Cerebellar nuclear complex (tissue), 1 donor: ENCODE measurements around the gene ZSCAN5B.
"Not testable (repeated sequence)": the region's sequence is repeated elsewhere in the genome, so short reads cannot be mapped to it uniquely, and the experiment has no call there.

Source experiments
- DNase-seq, 2 experiments: peaks; one replicate each; lab custom pipeline; 2025; lab: John Stamatoyannopoulos, UW

The ZSCAN5B gene

GRCh38 chr19:56197646-56198045 lies at the start of gene ZSCAN5B:
Gene ZSCAN5B, minus strand, starts transcription at chr19:56197783. Its CDS starts 4,731 bp downstream, at chr19:56193052.
- not testable (repeated sequence) for DNase-seq

DNA sequence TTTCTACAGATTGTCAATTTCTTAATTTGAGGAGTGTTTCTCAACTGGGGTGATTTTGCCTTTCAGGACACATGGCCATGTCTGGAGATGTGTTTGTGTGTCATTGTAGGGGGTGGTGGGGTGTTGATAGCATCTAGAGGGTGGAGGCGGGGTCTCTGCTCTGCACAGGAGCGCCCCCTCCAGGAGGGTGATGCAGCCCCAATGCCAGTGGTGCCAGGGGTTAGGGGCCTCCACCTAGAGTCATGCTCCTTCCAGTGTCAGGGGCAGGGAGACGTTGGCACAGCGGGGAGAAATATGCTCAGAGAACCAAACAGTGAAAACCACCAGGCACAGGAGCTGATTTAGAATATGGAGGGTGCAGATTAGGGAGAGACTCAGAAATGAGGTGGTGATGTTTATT lies 48.2 kb upstream of the ZSCAN5B start:
- DNase-seq, result not testable (repeated sequence)

DNA sequence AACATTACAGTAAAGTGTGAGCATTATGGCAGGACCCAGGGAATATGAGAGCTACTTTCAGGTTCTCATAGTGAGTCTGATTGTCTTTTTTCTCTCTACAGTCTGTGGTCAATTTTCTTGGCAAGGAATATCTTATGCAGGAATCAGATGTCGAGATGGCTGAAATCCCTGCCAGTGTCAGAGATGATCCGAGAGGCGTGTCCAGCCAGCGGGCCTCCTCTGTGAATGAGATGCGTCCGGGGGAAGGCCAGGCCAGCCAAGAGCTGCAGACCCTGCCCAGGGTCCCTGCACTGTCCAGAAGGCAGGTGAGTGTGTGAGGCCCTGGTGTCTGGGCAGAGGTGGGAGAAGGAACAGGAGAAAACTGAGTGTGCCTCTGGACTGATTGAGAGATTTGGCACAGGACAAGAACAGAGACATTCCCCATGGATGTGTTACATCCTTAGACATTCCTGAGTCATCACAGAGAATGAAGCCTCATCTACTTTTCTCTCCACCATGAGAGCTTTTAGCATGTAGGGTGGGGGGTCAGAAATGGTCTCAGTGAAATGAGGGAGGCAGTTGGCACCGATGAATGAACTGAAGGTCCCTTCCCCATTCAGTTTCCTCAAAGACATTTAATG lies 47.6 kb upstream of the ZSCAN5B start:
- no peak for DNase-seq

- DNase-seq, result no peak
Observed at GRCh38 chr19:56223481-56223880, 25.9 kb upstream of the ZSCAN5B start.

DNA sequence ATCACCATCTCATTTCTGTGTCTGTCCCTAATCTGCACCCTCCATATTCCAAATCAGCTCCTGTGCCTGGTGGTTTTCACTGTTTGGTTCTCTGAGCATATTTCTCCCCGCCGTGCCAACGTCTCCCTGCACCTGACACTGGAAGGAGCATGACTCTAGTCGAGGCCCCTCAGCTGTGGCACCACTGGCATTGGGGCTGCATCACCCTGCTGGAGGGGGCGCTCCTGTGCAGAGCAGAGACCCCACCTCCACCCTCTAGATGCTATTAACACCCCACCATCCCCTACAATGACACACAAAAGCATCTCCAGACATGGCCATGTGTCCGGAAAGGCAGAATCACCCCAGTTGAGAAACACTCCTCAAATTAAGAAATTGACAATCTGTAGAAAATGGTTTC lies 25.3 kb upstream of the ZSCAN5B start:
- no peak for DNase-seq

DNA sequence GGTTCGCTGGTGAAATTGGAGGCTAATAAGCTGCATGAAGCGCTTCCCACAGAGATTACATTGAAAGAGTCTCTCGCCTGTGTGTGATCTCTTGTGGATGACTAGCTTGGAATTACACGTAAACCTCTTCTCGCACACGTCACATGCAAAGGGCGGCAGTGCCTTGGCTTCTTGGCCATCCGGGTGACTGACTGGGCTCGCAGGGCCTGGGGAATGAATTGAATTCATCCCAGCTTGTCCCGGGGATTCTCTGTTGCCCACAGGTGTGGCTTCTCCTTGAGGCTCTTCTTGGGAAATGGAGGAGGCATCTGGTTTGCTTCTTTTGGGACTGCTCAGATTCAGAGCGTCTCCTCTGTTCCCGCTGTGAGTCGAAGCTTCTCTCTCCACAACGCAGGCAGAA lies 24.3 kb upstream of the ZSCAN5B start:
- no peak for DNase-seq

DNA sequence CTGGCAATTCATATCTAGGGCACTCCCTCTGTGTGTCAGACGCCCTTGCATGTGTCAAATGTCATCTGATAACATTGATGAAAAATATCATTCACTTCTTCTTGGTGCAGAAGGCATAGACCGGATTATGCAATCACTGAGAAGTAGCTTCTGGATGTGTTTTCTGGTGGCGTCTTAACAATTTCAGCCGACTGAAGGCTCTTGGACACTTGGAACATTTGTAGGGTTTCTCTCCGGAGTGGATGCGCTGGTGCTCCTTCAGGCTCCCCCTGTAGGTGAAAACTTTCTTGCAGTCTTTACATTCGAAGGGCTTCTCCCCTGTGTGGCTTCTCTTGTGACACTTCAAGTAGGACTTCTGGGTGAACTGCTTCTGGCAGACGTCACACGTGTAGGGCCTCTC lies 23.9 kb upstream of the ZSCAN5B start:
- not testable (repeated sequence) for DNase-seq

- no peak for DNase-seq
Observed at GRCh38 chr19:56218961-56219360, 21.4 kb upstream of the ZSCAN5B start.

DNA sequence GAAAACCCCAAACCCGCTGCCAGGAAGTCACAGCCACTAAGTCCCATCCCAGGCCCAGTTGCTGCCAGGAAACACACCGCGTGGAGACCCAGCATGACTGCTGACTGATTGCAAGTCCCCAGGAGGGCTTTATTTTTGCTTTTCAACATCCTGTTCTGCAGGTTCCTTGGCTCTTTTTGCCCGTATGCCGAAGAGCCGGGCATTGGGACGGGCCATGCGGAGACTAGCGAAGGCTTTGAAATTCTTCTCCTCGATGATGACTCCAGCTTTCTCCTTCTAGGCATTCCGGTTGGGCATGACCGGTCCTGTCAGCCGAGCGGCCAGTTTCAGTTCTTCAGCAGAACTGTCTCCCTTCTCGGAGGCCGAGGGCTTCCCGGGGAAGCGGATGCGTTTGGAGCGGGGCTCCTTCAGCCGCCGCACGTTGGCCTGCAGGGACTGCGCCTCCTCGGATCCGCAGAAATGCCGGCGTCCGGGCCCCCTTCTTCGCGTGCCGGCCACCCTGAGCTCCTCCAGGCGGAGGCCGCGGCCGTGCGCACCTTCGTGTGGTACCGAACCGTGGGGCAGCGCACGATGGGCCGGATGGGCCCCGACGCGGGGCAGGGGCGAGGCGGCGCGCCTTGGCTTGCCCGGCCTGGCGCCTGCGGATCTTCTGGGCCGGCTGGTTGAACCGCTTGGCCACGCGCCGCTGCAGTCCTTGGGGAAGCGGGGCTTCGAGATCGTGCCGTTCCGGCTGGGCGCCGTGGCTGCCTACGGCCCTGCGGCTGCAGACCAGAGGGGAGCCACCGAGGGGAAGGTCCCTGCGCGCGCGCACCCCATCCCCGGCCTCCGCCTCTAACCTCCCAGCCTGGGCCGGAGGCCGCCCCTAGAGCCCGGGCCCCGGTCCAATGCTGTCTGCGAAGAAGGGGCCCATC lies 19.7 kb upstream of the ZSCAN5B start:
- no peak for DNase-seq

DNA sequence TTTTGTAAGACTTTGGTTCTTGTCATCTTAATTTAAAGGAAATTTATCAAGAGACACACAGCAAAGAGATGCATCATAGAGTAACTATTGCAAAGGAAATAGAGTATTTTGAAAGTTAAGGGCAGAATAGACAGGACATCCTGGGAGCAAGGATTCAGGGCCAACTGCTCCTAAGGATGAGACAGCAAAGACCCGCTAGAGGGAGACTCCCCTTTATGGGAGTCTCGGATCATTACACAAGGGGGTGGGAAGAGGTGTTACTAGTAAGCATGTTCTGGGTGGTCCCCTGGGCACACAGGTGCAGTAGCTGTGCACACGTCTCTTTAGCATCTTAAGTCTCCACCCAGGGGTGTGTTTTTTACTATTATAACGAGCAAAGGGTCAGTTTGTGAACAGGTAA lies 14.1 kb upstream of the ZSCAN5B start:
- no peak for DNase-seq

DNA sequence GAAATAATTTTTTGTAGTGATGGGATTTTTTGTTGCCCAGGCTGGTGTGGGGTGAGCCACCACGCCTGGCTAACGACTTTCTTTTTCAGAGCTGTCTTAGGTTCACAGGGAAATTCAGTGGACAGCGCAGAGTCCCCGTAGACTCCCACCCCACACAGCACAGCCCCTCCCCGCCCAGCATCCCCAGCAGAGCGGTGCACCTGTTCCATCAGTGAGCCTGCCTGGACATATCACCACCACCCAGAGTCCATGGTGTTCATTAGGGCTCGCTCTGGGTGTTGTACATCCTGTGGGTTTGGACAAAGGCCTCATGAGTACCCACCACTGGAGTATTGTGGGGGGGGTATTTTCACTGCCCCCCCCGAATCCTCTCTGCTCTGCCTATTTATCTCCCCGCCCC lies 12.5 kb upstream of the ZSCAN5B start:
- DNase-seq, result not testable (repeated sequence)

- DNase-seq, result no peak
Observed at GRCh38 chr19:56209091-56209490, 11.5 kb upstream of the ZSCAN5B start.

DNA sequence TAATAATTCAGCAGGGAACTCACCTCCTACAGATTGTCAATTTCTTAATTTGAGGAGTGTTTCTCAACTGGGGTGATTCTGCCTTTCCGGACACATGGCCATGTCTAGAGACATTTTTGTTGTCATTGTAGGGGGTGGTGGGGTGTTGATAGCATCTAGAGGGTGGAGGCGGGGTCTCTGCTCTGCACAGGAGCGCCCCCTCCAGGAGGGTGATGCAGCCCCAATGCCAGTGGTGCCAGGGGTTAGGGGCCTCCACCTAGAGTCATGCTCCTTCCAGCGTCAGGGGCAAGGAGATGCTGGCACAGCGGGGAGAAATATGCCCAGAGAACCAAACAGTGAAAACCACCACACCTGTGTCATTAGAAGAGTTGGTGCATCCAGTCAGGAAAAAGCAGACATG lies 10.0 kb upstream of the ZSCAN5B start:
- DNase-seq, result not testable (repeated sequence)

GRCh38 chr19:56201973-56202372 lies 4.4 kb upstream of the ZSCAN5B start, which contains the start of gene ZSCAN5C:
Gene ZSCAN5C, plus strand, starts transcription at chr19:56202273. Its CDS starts 3,641 bp downstream, at chr19:56205914.
- DNase-seq, result no peak

DNA sequence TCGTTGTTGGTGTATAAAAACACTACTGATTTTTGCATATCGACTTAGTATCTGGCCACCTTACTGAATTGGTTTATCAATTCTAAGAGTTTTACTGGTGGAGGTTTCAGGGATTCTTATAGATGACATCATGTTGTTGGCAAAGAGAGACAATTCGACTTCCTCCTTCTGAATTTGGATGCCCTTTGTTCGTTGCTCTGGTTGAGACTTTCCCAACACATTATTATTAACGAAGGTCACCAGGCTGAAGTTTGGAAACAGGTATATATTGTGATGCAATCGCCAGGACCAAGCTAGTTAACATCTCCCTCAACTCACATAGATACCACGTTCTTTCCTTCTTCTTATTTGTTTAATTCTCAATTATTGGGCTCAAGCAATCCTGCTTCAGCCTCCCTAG lies 2.1 kb upstream of the ZSCAN5B start:
- DNase-seq, result no peak

DNA sequence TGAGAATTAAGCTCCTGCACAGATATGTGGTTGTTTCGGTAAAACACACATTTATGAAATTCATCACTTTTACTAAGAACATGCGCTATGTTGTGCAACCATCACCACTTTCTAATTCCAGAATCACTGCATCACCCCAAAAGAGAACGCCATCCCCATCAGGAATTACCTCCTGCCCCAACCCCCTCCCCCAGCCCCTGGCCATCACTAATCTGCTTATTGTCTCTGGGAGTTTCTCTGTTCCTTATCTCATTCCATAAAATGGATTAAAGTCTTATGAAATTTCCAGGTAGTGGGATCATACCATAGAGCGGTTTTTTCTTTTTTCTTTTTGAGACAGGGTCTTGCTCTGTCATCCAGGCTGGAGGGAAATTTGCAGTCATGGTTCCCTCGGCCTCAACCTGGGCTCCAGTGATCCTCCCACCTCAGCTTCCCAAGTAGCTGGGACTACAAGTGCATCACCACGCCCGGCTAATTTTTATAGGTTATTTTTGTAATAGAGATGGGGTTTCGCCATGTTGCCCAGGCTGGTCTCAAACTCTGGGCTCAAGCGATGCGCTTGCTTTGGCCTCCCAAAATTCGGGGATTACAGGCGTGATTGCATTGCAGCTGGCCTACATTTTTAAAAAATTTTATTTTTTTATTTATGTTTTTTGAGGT lies 3.5 kb downstream of the ZSCAN5B start:
- no peak for DNase-seq

DNA sequence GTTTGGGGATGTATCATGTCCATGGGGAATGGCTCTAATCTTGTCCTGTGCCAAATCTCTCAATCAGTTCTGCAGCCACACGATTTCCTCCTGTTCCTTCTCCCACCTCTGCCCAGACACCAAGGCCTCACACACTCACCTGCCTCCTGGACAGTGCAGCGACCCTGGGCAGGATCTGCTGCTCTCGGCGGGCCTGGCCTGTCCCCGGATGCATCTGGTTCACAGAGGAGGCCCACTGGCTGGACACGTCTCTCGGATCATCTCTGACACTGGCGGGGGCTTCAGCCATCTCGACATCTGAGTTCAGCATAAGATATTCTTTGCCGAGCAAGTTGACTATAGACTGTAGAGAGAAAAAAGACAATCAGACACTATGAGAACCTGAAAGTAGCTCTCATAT lies 5.9 kb downstream of the ZSCAN5B start:
- DNase-seq, result no peak

GRCh38 chr19:56191115-56191514 lies 6.5 kb downstream of the ZSCAN5B start:
- DNase-seq, result no peak

DNA sequence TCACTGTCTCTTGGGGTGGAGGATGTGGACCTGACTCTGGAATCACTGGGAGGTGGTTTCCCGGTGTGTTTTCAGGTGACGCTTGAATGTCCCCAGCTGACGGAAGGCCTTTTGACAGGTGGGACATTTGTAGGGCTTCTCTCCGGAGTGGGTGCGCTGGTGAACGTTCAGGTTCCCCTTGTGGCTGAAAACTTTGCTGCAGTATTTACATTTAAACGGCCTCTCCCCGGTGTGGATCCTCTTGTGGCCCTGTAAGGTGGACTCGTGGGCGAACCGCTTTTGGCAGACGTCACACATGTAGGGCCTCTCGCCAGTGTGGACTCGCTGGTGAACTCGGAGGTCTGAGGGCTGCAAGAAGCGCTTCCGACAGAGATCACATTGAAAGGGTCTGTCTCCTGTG lies 7.8 kb downstream of the ZSCAN5B start:
- no peak for DNase-seq

DNA sequence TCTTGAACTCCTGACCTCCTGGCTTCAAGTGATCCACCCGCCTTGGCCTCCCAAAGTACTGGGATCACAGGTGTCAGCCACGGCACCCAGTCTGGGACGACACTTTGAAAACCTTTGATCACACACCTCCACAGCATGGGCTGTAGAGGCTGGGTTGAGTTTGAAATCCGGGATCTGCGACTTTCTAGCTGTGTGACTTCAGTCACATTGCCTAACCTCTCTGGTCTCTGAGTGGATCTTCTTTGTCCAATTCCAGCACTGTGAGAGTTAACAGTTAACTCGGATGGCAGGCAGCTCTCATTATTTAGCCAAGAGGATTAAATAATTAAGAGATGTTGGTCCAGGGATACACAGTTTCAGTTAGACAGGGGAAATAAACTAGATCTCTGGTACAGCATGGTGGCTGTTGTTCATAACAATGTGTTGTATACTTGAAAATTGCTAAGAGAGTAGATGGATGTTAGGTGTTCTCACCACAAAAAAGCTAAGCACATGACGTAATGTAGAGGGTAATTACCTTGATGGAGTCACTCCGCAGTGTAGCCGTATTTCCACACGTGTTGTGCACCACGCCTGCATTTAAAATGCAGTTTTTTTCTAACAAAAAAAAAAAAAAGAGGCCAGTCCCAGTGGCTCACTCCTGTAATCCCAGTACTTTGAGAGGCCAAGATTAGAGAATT lies 19.9 kb downstream of the ZSCAN5B start:
- no peak for DNase-seq

GRCh38 chr19:56176881-56177280 lies 20.7 kb downstream of the ZSCAN5B start:
- DNase-seq, result no peak

- not testable (repeated sequence) for DNase-seq
Observed at GRCh38 chr19:56176310-56176709, 21.3 kb downstream of the ZSCAN5B start.
